GM18508 (cell line): ENCODE results near the gene UBE2N.
"Not testable (repeated sequence)": the region's sequence is repeated elsewhere in the genome, so short reads cannot be mapped to it uniquely, and the experiment has no call there.

Source experiments
- ATAC-seq: cut with Tn5 transposase; IDR thresholded peaks from one replicate; pipeline ENCODE4 v1.9.1; 2021; ENCODE audit warnings: moderate number of reproducible peaks; ENCODE audit not compliant: insufficient read depth, unreplicated experiment

UBE2N gene

GRCh38 chr12:93447555-93448290 lies 6.0 kb upstream of the UBE2N start:
- no peak for ATAC-seq

- ATAC-seq: no peak
Observed at GRCh38 chr12:93443576-93443975, 1.8 kb upstream of the UBE2N start.

- ATAC-seq: no peak
Observed at GRCh38 chr12:93442411-93443340, 929 bp upstream of the UBE2N start.

- ATAC-seq: no peak
Observed at GRCh38 chr12:93441081-93441616, 598 bp downstream of the UBE2N start.

- ATAC-seq: no peak
Observed at GRCh38 chr12:93440043-93440835, 1.5 kb downstream of the UBE2N start.

GRCh38 chr12:93438266-93439050 lies 3.3 kb downstream of the UBE2N start:
- no peak for ATAC-seq

GRCh38 chr12:93434256-93434865 lies 7.4 kb downstream of the UBE2N start:
- ATAC-seq: no peak

- not testable (repeated sequence) for ATAC-seq
Observed at GRCh38 chr12:93432031-93432430, 9.7 kb downstream of the UBE2N start.

GRCh38 chr12:93430280-93430679 lies 11.5 kb downstream of the UBE2N start:
- no peak for ATAC-seq

GRCh38 chr12:93429852-93430251 lies 11.9 kb downstream of the UBE2N start:
- no peak for ATAC-seq

GRCh38 chr12:93429448-93429847 lies 12.3 kb downstream of the UBE2N start:
- ATAC-seq: no peak

GRCh38 chr12:93427779-93428564 lies 13.8 kb downstream of the UBE2N start:
- ATAC-seq: no peak

GRCh38 chr12:93426412-93426805 lies 15.3 kb downstream of the UBE2N start:
- ATAC-seq: no peak

- no peak for ATAC-seq
Observed at GRCh38 chr12:93425736-93426411, 15.9 kb downstream of the UBE2N start.

- ATAC-seq: no peak
Observed at GRCh38 chr12:93422050-93422449, 19.7 kb downstream of the UBE2N start.

GRCh38 chr12:93419388-93420034 lies 22.2 kb downstream of the UBE2N start:
- ATAC-seq: no peak

GRCh38 chr12:93417967-93418480 lies 23.7 kb downstream of the UBE2N start:
- no peak for ATAC-seq
